K562 (cell line): ENCODE measurements around the gene NACAD. TPM values are rescaled to one million over a fixed set of nuclear protein-coding genes. Genes with fewer than 3 reads are reported as not detected.
A peak's percentile ranks its signal among the peaks of the same experiment; 100 is the strongest.

Experiments
- ATAC-seq: fragments of 200-7000 bp; cut with Tn5 transposase; 3 replicates; pipeline ENCODE4 v1.9.1; 2020; ENCODE audit warnings: moderate library complexity
- BruUV-seq: library from RNA; stranded (reverse); fragments of 400-500 nt; replicated peaks from 2 replicates; lab custom pipeline; 2021; lab: Mats Ljungman, UMichigan
- CTCF ChIA-PET: fragments of 300-600 bp; formaldehyde crosslinking; extraction: SDS; loops from one replicate; lab custom pipeline; 2021; ENCODE audit warnings: low intra/inter-chr PET ratio; lab: Yijun Ruan, JAX
- POLR2A ChIA-PET: fragments of 300-600, 350-650 bp; sonication (Branson Sonifier 250); formaldehyde crosslinking; extraction: SDS; loops from one replicate; lab custom pipeline; 2021; ENCODE audit warnings: antibody characterized with exemption, inconsistent platforms; lab: Yijun Ruan, JAX
- DNase-seq, 4 experiments: peaks; one replicate each; pipeline versions ENCODE4 v3.0.0 to v3.0.0-alpha.2; 2011 to 2018; ENCODE audit warnings: low spot score in 3 of 4, mixed read lengths in 3 of 4; ENCODE audit errors: extremely low read depth in 1 of 4
- FAIRE-seq: peaks from 2 replicates; lab custom pipeline; 2011; peaks lifted over from hg19 to GRCh38; lab: Jason Lieb, UNC
- H2AFZ ChIP-seq: 2 replicates; pipeline ENCODE4 v1.6.0; 2011; ENCODE audit warnings: low read depth, low read length, control low read depth, inconsistent platforms
- H3K27ac ChIP-seq: fragments of 200-600 bp; 3 replicates; pipeline ENCODE4 v1.8.0; 2011; ENCODE audit warnings: low read depth, mild to moderate bottlenecking, control low read depth, inconsistent platforms, low read length, moderate library complexity, mixed read lengths; ENCODE audit errors: extremely low read depth
- H3K27me3 ChIP-seq, 2 experiments: fragments of 300-600 bp in 1 of 2; 2 replicates in 1 of 2; 3 replicates in 1 of 2; pipeline versions ENCODE4 v1.6.0 to v1.8.0; 2011; ENCODE audit warnings: inconsistent platforms in 2 of 2, low read length in 2 of 2, mild to moderate bottlenecking in 1 of 2, mixed read lengths in 1 of 2, moderate library complexity in 1 of 2; ENCODE audit not compliant: control insufficient read depth in 2 of 2, insufficient read depth in 2 of 2
- H3K36me3 ChIP-seq: fragments of 300-600 bp; 3 replicates; pipeline ENCODE4 v1.8.0; 2011; ENCODE audit warnings: mild to moderate bottlenecking, low read length, inconsistent platforms; ENCODE audit not compliant: control insufficient read depth, insufficient read depth
- H3K4me1 ChIP-seq, 2 experiments: fragments of 200-600 bp in 1 of 2; replicated peaks in 1 of 2; 2 replicates in 1 of 2; 3 replicates in 1 of 2; pipeline versions ENCODE4 v1.5.1 to v1.8.0; 2011; ENCODE audit warnings: inconsistent platforms in 2 of 2, low read length in 2 of 2, mild to moderate bottlenecking in 1 of 2, mixed read lengths in 1 of 2, moderate library complexity in 1 of 2; ENCODE audit not compliant: control insufficient read depth in 2 of 2, insufficient read depth in 2 of 2
- H3K4me2 ChIP-seq: 2 replicates; pipeline ENCODE4 v1.6.1; 2011; ENCODE audit warnings: low read length, control low read depth, inconsistent platforms, mixed read lengths; ENCODE audit not compliant: insufficient read depth
- H3K4me3 ChIP-seq: fragments of 200-600 bp; sonication (generic), shearing (Covaris generic); 2 replicates; pipeline ENCODE4 v1.5.1; 2016; ENCODE audit warnings: control low read depth, inconsistent platforms
- H3K79me2 ChIP-seq: fragments of 200-600 bp; 3 replicates; pipeline ENCODE4 v1.8.0; 2011; ENCODE audit warnings: low read length, inconsistent platforms; ENCODE audit not compliant: control insufficient read depth, insufficient read depth
- H3K9ac ChIP-seq, 2 experiments: 2 replicates each; pipeline versions ENCODE4 v1.6.0 to v1.6.1; 2011; ENCODE audit warnings: low read depth in 2 of 2, low read length in 2 of 2, control low read depth in 1 of 2, inconsistent platforms in 1 of 2, mild to moderate bottlenecking in 1 of 2, mixed read lengths in 1 of 2; ENCODE audit not compliant: insufficient read depth in 1 of 2
- H3K9me1 ChIP-seq: one replicate; pipeline ENCODE4 v1.6.0; 2011; ENCODE audit warnings: inconsistent platforms, mild to moderate bottlenecking, low read length, moderate library complexity; ENCODE audit not compliant: control insufficient read depth, insufficient read depth
- H3K9me3 ChIP-seq: replicated peaks from 2 replicates; pipeline ENCODE4 v1.5.1; 2011; ENCODE audit warnings: low read depth, low read length, inconsistent platforms; ENCODE audit not compliant: control insufficient read depth, insufficient read depth
- H4K20me1 ChIP-seq: replicated peaks from 2 replicates; pipeline ENCODE4 v1.6.1; 2011; ENCODE audit warnings: low read length, inconsistent platforms, mixed read lengths; ENCODE audit not compliant: control insufficient read depth, insufficient read depth
- ATF1 ChIP-seq, 2 experiments: fragments of 450-650 bp in 1 of 2; IDR thresholded peaks; 2 replicates each; pipeline ENCODE4 v1.6.1; 2016; ENCODE audit warnings: missing compliant biosample characterization in 1 of 2, missing genetic modification characterization in 1 of 2
- CHD2 ChIP-seq: IDR thresholded peaks from 2 replicates; pipeline ENCODE4 v1.6.1; 2011; ENCODE audit warnings: low read depth, low read length
- GABPB2 ChIP-seq: fragments of 250-450 bp; sonication (Bioruptor Pico); conservative IDR thresholded peaks from 2 replicates; pipeline ENCODE4 v1.5.1; 2021; ENCODE audit warnings: mild to moderate bottlenecking
- KAT2B ChIP-seq: IDR thresholded peaks from one replicate; pipeline ENCODE4 v1.6.1; 2012; ENCODE audit warnings: low read depth, mild to moderate bottlenecking, control low read depth, inconsistent platforms, low read length, moderate library complexity
- MCM7 ChIP-seq, 2 experiments: fragments of 450-650 bp; IDR thresholded peaks; 2 replicates each; pipeline ENCODE4 v1.6.1; 2016 to 2018
- NCOA2 ChIP-seq, 2 experiments: fragments of 450-650 bp; IDR thresholded peaks; 2 replicates each; pipeline ENCODE4 v1.6.1; 2018; ENCODE audit warnings: mild to moderate bottlenecking in 2 of 2, moderate library complexity in 1 of 2; ENCODE audit not compliant: partially characterized antibody in 2 of 2
- NR4A1 ChIP-seq, 2 experiments: fragments of 250-450 bp in 1 of 2; fragments of 450-650 bp in 1 of 2; sonication (Bioruptor Pico) in 1 of 2; IDR thresholded peaks; 2 replicates each; pipeline versions ENCODE4 v1.4.0 to v1.6.1; 2016 to 2020; ENCODE audit warnings: mild to moderate bottlenecking in 2 of 2, missing compliant biosample characterization in 1 of 2, missing genetic modification characterization in 1 of 2, moderate library complexity in 1 of 2
- POLR2AphosphoS5 ChIP-seq: IDR thresholded peaks from 2 replicates; pipeline ENCODE4 v1.6.1; 2011; ENCODE audit warnings: mild to moderate bottlenecking, low read depth, low read length, moderate library complexity; ENCODE audit not compliant: control insufficient read depth, insufficient read depth
- RBFOX2 ChIP-seq: fragments of 200-400 bp; formaldehyde crosslinking; IDR thresholded peaks from 2 replicates; pipeline ENCODE4 v1.6.1; 2017; ENCODE audit warnings: low read depth, mild to moderate bottlenecking, low read length, moderate library complexity
- SAFB2 ChIP-seq: fragments of 200-400 bp; formaldehyde crosslinking; IDR thresholded peaks from 2 replicates; pipeline ENCODE4 v1.6.1; 2018; ENCODE audit warnings: borderline replicate concordance, low read length, low read depth, moderate library complexity; ENCODE audit not compliant: severe bottlenecking
- TOE1 ChIP-seq, 2 experiments: fragments of 450-650 bp in 1 of 2; sonication (generic) in 1 of 2; formaldehyde crosslinking in 1 of 2; IDR thresholded peaks; 2 replicates each; pipeline versions ENCODE4 v1.7.1 to v1.8.0; 2016 to 2022; ENCODE audit warnings: borderline replicate concordance in 2 of 2, mild to moderate bottlenecking in 2 of 2, antibody characterized with exemption in 1 of 2, inconsistent platforms in 1 of 2, low read depth in 1 of 2, missing genetic modification reagents in 1 of 2, moderate library complexity in 1 of 2
- ZNF785 ChIP-seq: fragments of 250-450 bp; sonication (Bioruptor Pico); IDR thresholded peaks from 2 replicates; pipeline ENCODE4 v1.4.0; 2020; ENCODE audit warnings: mild to moderate bottlenecking
- WGBS: fragments of 100-300 bp; shearing (Covaris generic); methylation state at CpG from one replicate; pipeline ENCODE4 v1.1.6; 2016; ENCODE audit warnings: low coverage, mixed read lengths; ENCODE audit not compliant: insufficient coverage; ENCODE audit errors: missing lambda C conversion rate; 5-methylcytosine and 5-hydroxymethylcytosine counted together
- in situ Hi-C: fragments of 300-500 bp; cut with MboI; formaldehyde crosslinking; loops from 4 replicates; pipeline ENCODE4 v1.15.0; 2018; ENCODE audit warnings: inconsistent platforms, mixed read lengths
- intact Hi-C: fragments of 100-400 bp; cut with micrococcal nuclease; formaldehyde crosslinking; loops from 2 replicates; pipeline ENCODE4 v1.14.2; 2022
- polyA plus RNA-seq, 8 experiments: library from polyadenylated mRNA; depleted of rRNA in 4 of 8; stranded (reverse) in 5 of 8; unstranded in 3 of 8; fragments of >200 nt; fragmentation: Nextera tagmentation in 2 of 8; fragmentation: Illumina TruSeq in 1 of 8; extraction: Ambion mirVana in 2 of 8; extraction: Trizol in 1 of 8; gene quantifications; 2 replicates each; pipeline versions ENCODE4 v1.2.1 to v1.2.3, GENCODE V29; 2011 to 2014; ENCODE audit warnings: inconsistent platforms in 1 of 8, missing spikeins in 1 of 8
- total RNA-seq, 7 experiments: library from RNA; depleted of rRNA in 6 of 7; stranded (reverse); fragments of >200 nt in 6 of 7; fragmentation: Illumina TruSeq in 2 of 7; extraction: Trizol in 2 of 7; gene quantifications; 2 replicates each; pipeline versions ENCODE4 v1.2.1 to v1.2.3, GENCODE V29; 2011 to 2021; ENCODE audit warnings: low replicate concordance in 1 of 7
- TF ChIP-seq, protein P1 (sequence below): sonication (generic); formaldehyde crosslinking; IDR thresholded peaks from 2 replicates; pipeline ENCODE4 v1.5.0; 2020; ENCODE audit warnings: missing genetic modification reagents

Gene NACAD
- total and polyA plus RNA-seq, 9 of the 15 experiments (the other 6 are each of a cell fraction or from before 2014, with no cell fraction given), result under 0.01 to 0.03 (median 0.02) TPM; not detected in 5

DNA sequence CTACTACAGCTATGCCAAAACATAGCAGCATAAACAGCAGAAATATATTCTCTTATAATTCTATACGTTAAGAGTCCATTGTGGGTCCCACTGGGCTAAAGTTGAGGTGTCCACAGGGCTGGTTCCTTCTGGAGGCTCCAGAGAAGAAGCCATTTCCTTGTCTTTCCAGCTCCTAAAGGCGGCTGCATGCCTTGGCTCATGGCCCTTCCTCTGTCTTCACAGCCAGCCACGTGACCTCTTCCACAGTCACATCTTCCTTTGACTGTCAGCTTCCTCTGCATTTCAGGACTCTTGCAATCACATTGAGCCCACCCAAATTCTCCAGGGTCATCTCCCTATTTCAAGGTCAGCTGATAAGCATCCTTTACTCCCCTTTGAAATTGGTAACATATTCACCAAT lies 17.2 kb downstream of the NACAD start:
- CTCF ChIA-PET, result no interaction called here
- no peak for FAIRE-seq

DNA sequence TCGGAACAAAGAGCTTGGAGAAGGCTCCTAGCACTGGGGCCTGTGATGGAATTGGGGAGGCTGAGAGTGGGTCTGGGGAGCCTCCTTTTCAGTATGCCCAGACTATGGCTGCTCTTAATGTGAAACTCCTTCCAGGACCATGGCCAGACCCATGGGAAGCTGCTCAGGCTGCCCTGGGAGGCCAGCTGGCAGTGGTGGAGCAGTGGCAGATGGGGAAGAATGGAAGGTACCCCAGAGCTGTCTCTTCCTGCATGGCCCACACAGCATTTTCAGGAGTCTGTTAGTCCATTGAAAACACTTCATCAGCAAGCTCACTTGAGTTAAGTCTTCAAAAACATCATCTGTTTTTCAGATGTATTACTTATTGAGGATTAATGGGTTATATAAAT lies 18.5 kb downstream of the NACAD start:
- ATAC-seq, result no peak
- H2AFZ ChIP-seq, result no peak overlapping the region
- no peak overlapping the region for H3K27ac ChIP-seq
- no peak for DNase-seq
- 78% methylated on average over 1 of the region's 1 CpG for WGBS
- peaks cover 89% of the 10 kb centered on the region; the same call in 2 of the 3 replicates for H3K36me3 ChIP-seq
- H3K9ac ChIP-seq, result no peak overlapping the region; a peak in 1 of 4 replicates
- no peaks in the 10 kb centered on the region for H3K9me3 ChIP-seq
- H3K27me3 ChIP-seq, result no peaks in the 10 kb centered on the region
- intact Hi-C loops (loop anchor here (10.0 kb wide), 1 partner anchor 95 kb away; the partner anchor contains the start of gene MYO1G), in situ Hi-C loops (no loop called here)
- ChIA-PET POLR2A (interaction anchor here (0.7 to 1.0 kb wide), 2 partner anchors 17 to 32 kb away, joined by 4 read pairs; no protein-coding TSS in a partner anchor), CTCF (no interaction called here)
- no peak for FAIRE-seq
- BruUV-seq, result no TSS peak
- H3K79me2 ChIP-seq, result no peaks in the 10 kb centered on the region
- H3K4me2 ChIP-seq, result no peak overlapping the region
- peaks cover 0 to 17% of the 10 kb centered on the region in 2 experiments; a peak in 1 of 5 replicates for H3K4me1 ChIP-seq
- no peak overlapping the region for H3K4me3 ChIP-seq
- no peaks in the 10 kb centered on the region for H4K20me1 ChIP-seq
- no peaks in the 10 kb centered on the region for H3K9me1 ChIP-seq
- TF ChIP-seq TOE1 (IDR thresholded peaks at IDR 0.05; ENCODE audit: borderline replicate concordance), result no peak
- no peak for TF ChIP-seq TOE1 (CRISPR knock-in tag; IDR thresholded peaks at IDR 0.05; ENCODE audit: borderline replicate concordance, low read depth)
- TF ChIP-seq MCM7 (IDR thresholded peaks at IDR 0.05), result no peak
- TF ChIP-seq CHD2, result no peak
- no peak for TF ChIP-seq NCOA2 (IDR thresholded peaks at IDR 0.05; ENCODE audit: partially characterized antibody in 2 of 2)
- no peak for TF ChIP-seq ATF1 (CRISPR knock-in tag; IDR thresholded peaks at IDR 0.05)
- no peak for TF ChIP-seq ATF1 (tag; IDR thresholded peaks at IDR 0.05)
- TF ChIP-seq NR4A1 (CRISPR knock-in tag; IDR thresholded peaks at IDR 0.05), result no peak
- no peak for TF ChIP-seq NR4A1 (tag; IDR thresholded peaks at IDR 0.05)
- no peak for TF ChIP-seq GABPB2
- TF ChIP-seq KAT2B, result no peak
- no peak for TF ChIP-seq POLR2AphosphoS5

More for the DNA sequence above, 17.2 kb downstream of the NACAD start:
- in situ Hi-C loops (no loop called here), intact Hi-C loops (loop anchor here (10.0 kb wide), 1 partner anchor 97 kb away; the partner anchor contains the start of gene MYO1G)
- no peaks in the 10 kb centered on the region for H4K20me1 ChIP-seq
- no peak for ATAC-seq
- H3K9me3 ChIP-seq, result no peaks in the 10 kb centered on the region
- no peak overlapping the region for H3K4me3 ChIP-seq
- H3K4me2 ChIP-seq, result no peak overlapping the region
- no peak overlapping the region for H2AFZ ChIP-seq
- H3K9me1 ChIP-seq, result no peaks in the 10 kb centered on the region
- BruUV-seq, result no TSS peak
- peaks cover 0 to 23% of the 10 kb centered on the region in 2 experiments; a peak in 1 of 5 replicates for H3K4me1 ChIP-seq
- DNase-seq, result no peak
- H3K27ac ChIP-seq, result no peak overlapping the region
- WGBS, result 79% methylated on average over 3 of the region's 3 CpGs
- POLR2A ChIA-PET, result interaction anchor here (0.6 to 0.7 kb wide), 2 partner anchors 190 to 613 kb away, joined by 3 read pairs; no protein-coding TSS in a partner anchor
- H3K36me3 ChIP-seq, result peaks cover 91% of the 10 kb centered on the region; the same call in 2 of the 3 replicates
- H3K27me3 ChIP-seq, result no peaks in the 10 kb centered on the region
- TF ChIP-seq RBFOX2 (no peak), ZNF785 (CRISPR knock-in tag) (no peak), SAFB2 (no peak)
- TF ChIP-seq, protein P1, sequence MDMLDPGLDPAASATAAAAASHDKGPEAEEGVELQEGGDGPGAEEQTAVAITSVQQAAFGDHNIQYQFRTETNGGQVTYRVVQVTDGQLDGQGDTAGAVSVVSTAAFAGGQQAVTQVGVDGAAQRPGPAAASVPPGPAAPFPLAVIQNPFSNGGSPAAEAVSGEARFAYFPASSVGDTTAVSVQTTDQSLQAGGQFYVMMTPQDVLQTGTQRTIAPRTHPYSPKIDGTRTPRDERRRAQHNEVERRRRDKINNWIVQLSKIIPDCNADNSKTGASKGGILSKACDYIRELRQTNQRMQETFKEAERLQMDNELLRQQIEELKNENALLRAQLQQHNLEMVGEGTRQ (CRISPR knock-in tag), result 0 out of 2 replicates have a peak, but pooled peaks have one; percentile 11
- H3K79me2 ChIP-seq, result no peaks in the 10 kb centered on the region
- no peak overlapping the region for H3K9ac ChIP-seq
